ENCODE results near the gene RHBDF2. TPM values are rescaled to one million over a fixed set of nuclear protein-coding genes. Genes with fewer than 3 reads are reported as not detected.

The RHBDF2 gene
- total RNA-seq, 1 experiment from 2014 or later = 19.7 TPM

DNA sequence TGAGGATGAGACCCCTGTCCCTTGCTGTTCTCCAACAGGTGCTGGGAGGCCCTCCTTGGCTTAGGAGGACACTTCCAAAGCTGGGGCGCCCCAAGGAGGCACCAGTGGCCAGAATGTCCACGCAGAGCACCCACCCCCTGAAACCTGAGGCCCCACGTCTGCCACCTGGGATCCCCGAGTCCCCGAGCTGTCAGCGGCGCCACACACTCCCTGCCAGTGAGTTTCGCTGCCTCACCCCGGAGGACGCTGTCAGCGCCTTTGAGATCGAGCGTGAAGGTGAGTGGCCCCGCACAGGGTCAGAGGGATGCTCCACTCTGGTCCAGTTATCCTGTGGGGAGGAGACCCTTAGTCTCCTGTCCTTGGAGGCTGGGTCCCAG is 32.6 kb downstream of the RHBDF2 start:
- H3K9me3 ChIP-seq (ENCODE audit: control insufficient read depth, low read depth, low read length) = no peaks in the 10 kb centered on the region
- Mint-ChIP-seq H3K36me3 (ENCODE audit: insufficient read depth in 1 of 3, low read depth in 3 of 3) (peaks cover 4 to 21% (median 5%) of the 10 kb centered on the region in 3 experiments; a peak in 4 of 7 replicates), H3K4me1 (peaks cover 0 to 18% of the 10 kb centered on the region in 2 experiments; a peak in 2 of 4 replicates), H3K9me3 (no peaks in the 10 kb centered on the region), H3K27me3 (ENCODE audit: low read depth) (peaks cover 5% of the 10 kb centered on the region; the same call in 1 of the 2 replicates), H3K27ac (no peak overlapping the region), H3K4me3 (no peak overlapping the region)
- H3K27ac ChIP-seq (ENCODE audit: insufficient read length, low read depth, low read length) = no peak overlapping the region
- H3K4ac ChIP-seq (ENCODE audit: low read depth, low read length) = no peak overlapping the region
- no peak overlapping the region for H4K5ac ChIP-seq (ENCODE audit: insufficient read length, low read depth, low read length)
- H3K4me2 ChIP-seq (ENCODE audit: insufficient read depth, insufficient read length, low read length) = no peak overlapping the region
- no peak overlapping the region for H2BK15ac ChIP-seq (ENCODE audit: low read depth, low read length)
- no peaks in the 10 kb centered on the region for H3K27me3 ChIP-seq (ENCODE audit: insufficient read depth, low read length)
- no peak overlapping the region for H4K8ac ChIP-seq (replicated peaks; ENCODE audit: insufficient read length, low read depth, low read length)
- H3K9ac ChIP-seq (ENCODE audit: extremely low read depth, insufficient read length, low read length) = no peak overlapping the region
- no peak overlapping the region for H2BK5ac ChIP-seq (ENCODE audit: insufficient read length, low read length)
- no peak overlapping the region for H4K91ac ChIP-seq (ENCODE audit: insufficient read length, low read depth, low read length)
- TF ChIP-seq, protein P1, sequence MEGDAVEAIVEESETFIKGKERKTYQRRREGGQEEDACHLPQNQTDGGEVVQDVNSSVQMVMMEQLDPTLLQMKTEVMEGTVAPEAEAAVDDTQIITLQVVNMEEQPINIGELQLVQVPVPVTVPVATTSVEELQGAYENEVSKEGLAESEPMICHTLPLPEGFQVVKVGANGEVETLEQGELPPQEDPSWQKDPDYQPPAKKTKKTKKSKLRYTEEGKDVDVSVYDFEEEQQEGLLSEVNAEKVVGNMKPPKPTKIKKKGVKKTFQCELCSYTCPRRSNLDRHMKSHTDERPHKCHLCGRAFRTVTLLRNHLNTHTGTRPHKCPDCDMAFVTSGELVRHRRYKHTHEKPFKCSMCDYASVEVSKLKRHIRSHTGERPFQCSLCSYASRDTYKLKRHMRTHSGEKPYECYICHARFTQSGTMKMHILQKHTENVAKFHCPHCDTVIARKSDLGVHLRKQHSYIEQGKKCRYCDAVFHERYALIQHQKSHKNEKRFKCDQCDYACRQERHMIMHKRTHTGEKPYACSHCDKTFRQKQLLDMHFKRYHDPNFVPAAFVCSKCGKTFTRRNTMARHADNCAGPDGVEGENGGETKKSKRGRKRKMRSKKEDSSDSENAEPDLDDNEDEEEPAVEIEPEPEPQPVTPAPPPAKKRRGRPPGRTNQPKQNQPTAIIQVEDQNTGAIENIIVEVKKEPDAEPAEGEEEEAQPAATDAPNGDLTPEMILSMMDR (conservative IDR thresholded peaks at IDR 0.05) = no peak
- H2BK20ac ChIP-seq (ENCODE audit: low read depth, low read length, poor library complexity, severe bottlenecking) = no peak overlapping the region
- no peak overlapping the region for H3K56ac ChIP-seq (ENCODE audit: insufficient read length, low read depth, low read length)
- no peak overlapping the region for H3K18ac ChIP-seq (ENCODE audit: insufficient read length, low read depth, low read length)
- no peaks in the 10 kb centered on the region for H3K4me1 ChIP-seq (ENCODE audit: insufficient read depth, low read length)
- H2BK12ac ChIP-seq (ENCODE audit: insufficient read length, low read depth, low read length) = no peak overlapping the region
- DNase-seq = no peak
- no peak overlapping the region for H3K14ac ChIP-seq (ENCODE audit: insufficient read depth, low read length)
- no peaks in the 10 kb centered on the region for H3K79me2 ChIP-seq (ENCODE audit: insufficient read depth, low read length)
- no CpG with 5 or more reads among the region's 14 CpGs for WGBS (ENCODE audit: extremely low coverage, insufficient read length, low lambda C conversion rate)
- no peak overlapping the region for H2BK120ac ChIP-seq (ENCODE audit: low read depth, low read length, poor library complexity, severe bottlenecking)
- no peak overlapping the region for H2AK5ac ChIP-seq (ENCODE audit: insufficient read length, low read length)
- no peaks in the 10 kb centered on the region for H4K20me1 ChIP-seq (ENCODE audit: control insufficient read depth, insufficient read depth, insufficient read length)
- H2AFZ ChIP-seq (ENCODE audit: low read length) = no peak overlapping the region
- H3K23ac ChIP-seq (ENCODE audit: insufficient read length, low read depth, low read length) = no peak overlapping the region
- H3T11ph ChIP-seq (ENCODE audit: low read length) = no peak overlapping the region
- no peaks in the 10 kb centered on the region for H3K23me2 ChIP-seq (ENCODE audit: insufficient read length, low read depth, low read length, poor library complexity, severe bottlenecking)
- no peaks in the 10 kb centered on the region for H3K79me1 ChIP-seq (ENCODE audit: insufficient read depth, low read depth, low read length, poor library complexity, severe bottlenecking)

Measured in H9 (cell line).